ENCODE results near the gene ZMPSTE24. TPM values are rescaled to one million over a fixed set of nuclear protein-coding genes. Genes with fewer than 3 reads are reported as not detected.

ZMPSTE24 gene
- total and polyA plus RNA-seq, 2 donors (not counting 1 experiment from before 2014, with no cell fraction given), result 60.9 to 67.6 TPM

DNA sequence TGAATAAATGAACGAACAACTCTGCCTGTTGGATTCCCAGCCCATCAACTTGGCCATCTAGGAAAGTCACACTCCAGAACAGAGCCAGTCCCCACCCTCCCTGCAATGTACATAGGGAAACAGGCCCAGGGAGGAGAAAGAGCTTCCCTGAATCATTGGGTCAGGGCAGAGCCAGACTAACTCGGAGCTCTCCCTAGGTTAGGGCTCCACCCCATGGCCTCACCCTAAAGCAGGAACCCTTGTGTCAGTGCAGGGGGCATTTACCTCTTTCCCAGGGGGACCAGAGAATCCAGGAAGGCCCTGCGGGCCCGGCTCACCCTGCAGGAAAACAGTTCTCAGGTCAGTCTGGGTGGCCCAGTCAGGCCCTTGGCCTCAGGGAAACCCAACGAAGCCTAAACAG, 47.4 kb downstream of the ZMPSTE24 start:
- Histone ChIP-seq H3K36me3 (ENCODE audit: control insufficient read depth, insufficient read depth, low read length) (no peaks in the 10 kb centered on the region), H3K27me3 (ENCODE audit: control insufficient read depth, insufficient read depth, low read length) (no peaks in the 10 kb centered on the region), H3K79me2 (ENCODE audit: control insufficient read depth, insufficient read depth, low read length) (no peaks in the 10 kb centered on the region), H3K9ac (ENCODE audit: insufficient read depth, low read length) (no peak overlapping the region), H3K4me2 (ENCODE audit: extremely low read depth, insufficient read depth, low read length) (no peak overlapping the region), H3K9me3 (ENCODE audit: control insufficient read depth, insufficient read depth, low read depth, low read length) (no peaks in the 10 kb centered on the region), H2AFZ (ENCODE audit: low read length) (no peak overlapping the region), H4K20me1 (ENCODE audit: control insufficient read depth, extremely low read depth, insufficient read depth, low read length) (no peaks in the 10 kb centered on the region), H3K27ac (ENCODE audit: insufficient read depth, low read length) (no peak overlapping the region), H3K4me3 (replicated peaks in 1 of 4; ENCODE audit: control extremely low read depth in 1 of 4, insufficient read depth in 1 of 4, low read depth in 3 of 4, low read length in 4 of 4) (no peak overlapping the region), H3K4me1 (ENCODE audit: control insufficient read depth, extremely low read depth, insufficient read depth, low read length) (no peaks in the 10 kb centered on the region)
- no peak for DNase-seq (ENCODE audit: low read depth in 2 of 2)
- no peak for TF ChIP-seq EZH2 (IDR thresholded peaks at IDR 0.05; ENCODE audit: low read length, missing control alignments)
- TF ChIP-seq, protein P1, sequence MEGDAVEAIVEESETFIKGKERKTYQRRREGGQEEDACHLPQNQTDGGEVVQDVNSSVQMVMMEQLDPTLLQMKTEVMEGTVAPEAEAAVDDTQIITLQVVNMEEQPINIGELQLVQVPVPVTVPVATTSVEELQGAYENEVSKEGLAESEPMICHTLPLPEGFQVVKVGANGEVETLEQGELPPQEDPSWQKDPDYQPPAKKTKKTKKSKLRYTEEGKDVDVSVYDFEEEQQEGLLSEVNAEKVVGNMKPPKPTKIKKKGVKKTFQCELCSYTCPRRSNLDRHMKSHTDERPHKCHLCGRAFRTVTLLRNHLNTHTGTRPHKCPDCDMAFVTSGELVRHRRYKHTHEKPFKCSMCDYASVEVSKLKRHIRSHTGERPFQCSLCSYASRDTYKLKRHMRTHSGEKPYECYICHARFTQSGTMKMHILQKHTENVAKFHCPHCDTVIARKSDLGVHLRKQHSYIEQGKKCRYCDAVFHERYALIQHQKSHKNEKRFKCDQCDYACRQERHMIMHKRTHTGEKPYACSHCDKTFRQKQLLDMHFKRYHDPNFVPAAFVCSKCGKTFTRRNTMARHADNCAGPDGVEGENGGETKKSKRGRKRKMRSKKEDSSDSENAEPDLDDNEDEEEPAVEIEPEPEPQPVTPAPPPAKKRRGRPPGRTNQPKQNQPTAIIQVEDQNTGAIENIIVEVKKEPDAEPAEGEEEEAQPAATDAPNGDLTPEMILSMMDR (conservative IDR thresholded peaks at IDR 0.05 in 1 of 2, IDR thresholded peaks at IDR 0.05 in 1 of 2; ENCODE audit: low read depth in 1 of 2, low read length in 2 of 2), result peak; percentile 5 to 15

DNA sequence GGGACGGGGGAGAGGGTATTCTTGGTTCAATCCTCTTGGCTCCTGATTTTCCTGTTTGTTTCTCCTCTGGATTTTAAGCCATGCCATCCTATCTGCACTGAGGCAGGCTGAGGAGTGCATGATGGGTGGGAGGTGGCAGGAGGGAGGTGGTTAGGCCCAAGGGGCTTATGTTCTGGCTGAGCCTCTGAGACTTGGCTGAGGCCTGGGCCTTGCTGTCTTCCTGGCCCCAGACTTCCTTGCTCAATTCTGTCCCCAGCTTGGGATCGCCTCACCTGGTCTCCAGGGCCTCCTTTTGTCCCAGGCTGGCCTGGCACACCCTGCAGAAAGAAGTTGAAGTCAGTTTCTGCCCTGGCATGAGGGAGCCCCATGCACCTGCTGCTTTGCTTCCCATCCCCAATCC, 47.8 kb downstream of the ZMPSTE24 start:
- H3K9ac ChIP-seq (ENCODE audit: insufficient read depth, low read length), result no peak overlapping the region
- H3K27ac ChIP-seq (ENCODE audit: insufficient read depth, low read length), result no peak overlapping the region
- H4K20me1 ChIP-seq (ENCODE audit: control insufficient read depth, extremely low read depth, insufficient read depth, low read length), result no peaks in the 10 kb centered on the region
- no peaks in the 10 kb centered on the region for H3K27me3 ChIP-seq (ENCODE audit: control insufficient read depth, insufficient read depth, low read length)
- no peak overlapping the region for H3K4me3 ChIP-seq (replicated peaks in 1 of 4; ENCODE audit: control extremely low read depth in 1 of 4, insufficient read depth in 1 of 4, low read depth in 3 of 4, low read length in 4 of 4)
- no peaks in the 10 kb centered on the region for H3K79me2 ChIP-seq (ENCODE audit: control insufficient read depth, insufficient read depth, low read length)
- H3K9me3 ChIP-seq (ENCODE audit: control insufficient read depth, insufficient read depth, low read depth, low read length), result no peaks in the 10 kb centered on the region
- no peak for TF ChIP-seq EZH2 (IDR thresholded peaks at IDR 0.05; ENCODE audit: low read length, missing control alignments)
- TF ChIP-seq, protein P1 (conservative IDR thresholded peaks at IDR 0.05 in 1 of 2, IDR thresholded peaks at IDR 0.05 in 1 of 2; ENCODE audit: low read depth in 1 of 2, low read length in 2 of 2), result no peak
- H3K4me1 ChIP-seq (ENCODE audit: control insufficient read depth, extremely low read depth, insufficient read depth, low read length), result no peaks in the 10 kb centered on the region
- H2AFZ ChIP-seq (ENCODE audit: low read length), result no peak overlapping the region
- no peak for DNase-seq (ENCODE audit: low read depth in 2 of 2)
- H3K4me2 ChIP-seq (ENCODE audit: extremely low read depth, insufficient read depth, low read length), result no peak overlapping the region
- H3K36me3 ChIP-seq (ENCODE audit: control insufficient read depth, insufficient read depth, low read length), result no peaks in the 10 kb centered on the region

DNA sequence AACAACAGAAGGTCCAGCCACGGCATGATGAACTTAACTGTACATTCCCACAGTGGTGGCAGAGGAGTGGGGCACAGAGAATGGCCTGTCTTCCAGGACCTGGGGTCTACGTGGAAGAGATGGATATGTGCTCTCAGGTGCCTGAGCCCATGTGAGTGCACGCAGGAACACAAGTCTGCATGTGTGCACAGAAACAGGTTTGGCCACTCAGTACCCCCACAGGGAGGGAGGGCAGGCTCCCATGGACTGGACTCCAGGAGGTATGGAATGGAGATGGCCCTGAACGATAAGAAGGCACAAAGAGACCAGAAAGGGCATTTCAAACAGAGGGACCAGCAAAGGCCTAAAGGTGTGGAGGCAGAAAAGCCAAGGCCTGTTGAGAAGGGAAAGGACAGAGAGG, 48.3 kb downstream of the ZMPSTE24 start:
- no peak overlapping the region for H3K27ac ChIP-seq (ENCODE audit: insufficient read depth, low read length)
- TF ChIP-seq, protein P1 (conservative IDR thresholded peaks at IDR 0.05 in 1 of 2, IDR thresholded peaks at IDR 0.05 in 1 of 2; ENCODE audit: low read depth in 1 of 2, low read length in 2 of 2), result no peak
- no peak for TF ChIP-seq EZH2 (IDR thresholded peaks at IDR 0.05; ENCODE audit: low read length, missing control alignments)
- no peaks in the 10 kb centered on the region for H3K36me3 ChIP-seq (ENCODE audit: control insufficient read depth, insufficient read depth, low read length)
- DNase-seq (ENCODE audit: low read depth in 2 of 2), result no peak
- no peaks in the 10 kb centered on the region for H3K27me3 ChIP-seq (ENCODE audit: control insufficient read depth, insufficient read depth, low read length)
- H3K4me1 ChIP-seq (ENCODE audit: control insufficient read depth, extremely low read depth, insufficient read depth, low read length), result no peaks in the 10 kb centered on the region
- no peaks in the 10 kb centered on the region for H3K79me2 ChIP-seq (ENCODE audit: control insufficient read depth, insufficient read depth, low read length)
- H4K20me1 ChIP-seq (ENCODE audit: control insufficient read depth, extremely low read depth, insufficient read depth, low read length), result no peaks in the 10 kb centered on the region
- no peak overlapping the region for H2AFZ ChIP-seq (ENCODE audit: low read length)
- H3K4me3 ChIP-seq (replicated peaks in 1 of 4; ENCODE audit: control extremely low read depth in 1 of 4, insufficient read depth in 1 of 4, low read depth in 3 of 4, low read length in 4 of 4), result no peak overlapping the region
- H3K9ac ChIP-seq (ENCODE audit: insufficient read depth, low read length), result no peak overlapping the region
- H3K4me2 ChIP-seq (ENCODE audit: extremely low read depth, insufficient read depth, low read length), result no peak overlapping the region
- no peaks in the 10 kb centered on the region for H3K9me3 ChIP-seq (ENCODE audit: control insufficient read depth, insufficient read depth, low read depth, low read length)
